SK-N-MC (cell line): ENCODE measurements around the gene GNG8.

ENCODE experiments used
- EZH2 ChIP-seq: fragments of 200-600 bp; sonication (generic); IDR thresholded peaks from one replicate; pipeline ENCODE4 v1.6.1; 2017; ENCODE audit warnings: antibody characterized with exemption
- POLR2AphosphoS5 ChIP-seq: IDR thresholded peaks from 2 replicates; pipeline ENCODE4 v1.6.1; 2012; ENCODE audit warnings: mild to moderate bottlenecking, low read depth, low read length, borderline replicate concordance

- TF ChIP-seq POLR2AphosphoS5 (no peak), EZH2 (no peak)
Observed at GRCh38 chr19:46602392-46603194, 33.4 kb downstream of the GNG8 start.
